Measurements from ENCODE around the gene CST11.

- TF ChIP-seq ZNF391 (tag by site-specific recombination; IDR thresholded peaks at IDR 0.05; ENCODE audit: borderline replicate concordance, low read depth): no peak
- TF ChIP-seq CTCF (tag by site-specific recombination; IDR thresholded peaks at IDR 0.05): no peak
- no peak for TF ChIP-seq ZBTB11 (tag by site-specific recombination; conservative IDR thresholded peaks at IDR 0.05; ENCODE audit: low read depth)
- TF ChIP-seq ZNF350 (tag by site-specific recombination; IDR thresholded peaks at IDR 0.05): no peak
- no peak for TF ChIP-seq INSM2 (tag by site-specific recombination; IDR thresholded peaks at IDR 0.05)
- no peak for TF ChIP-seq ZBTB26 (tag by site-specific recombination; optimal IDR thresholded peaks at IDR 0.05)
- TF ChIP-seq ZNF138 (tag by site-specific recombination; IDR thresholded peaks at IDR 0.05; ENCODE audit: borderline replicate concordance): no peak
- TF ChIP-seq SETDB1 (IDR thresholded peaks at IDR 0.05; ENCODE audit: insufficient read length, low read length): no peak
- TF ChIP-seq ZNF529 (tag by site-specific recombination; IDR thresholded peaks at IDR 0.05; ENCODE audit: insufficient replicate concordance): no peak
- TF ChIP-seq ZNF501 (tag by site-specific recombination; IDR thresholded peaks at IDR 0.05): no peak
Measured at GRCh38 chr20:23404196-23404595, 48.5 kb downstream of the CST11 start.

Data from HEK293 (cell line).